Neural progenitor cell (in vitro differentiated cells): ENCODE data around the gene TRPM1. TPM values are rescaled to one million over a fixed set of nuclear protein-coding genes. Genes with fewer than 3 reads are reported as not detected.

Source experiments
- DNase-seq: peaks from one replicate; pipeline ENCODE4 v3.0.0-alpha.2; 2016; ENCODE audit warnings: low spot score
- H2AFZ ChIP-seq: fragments of 200-600 bp; sonication (generic); replicated peaks from 2 replicates; pipeline ENCODE4 v1.6.1; 2016; ENCODE audit warnings: antibody characterized with exemption
- H3F3A ChIP-seq: fragments of 200-600 bp; sonication (generic); 2 replicates; pipeline ENCODE4 v1.6.1; 2016; ENCODE audit warnings: antibody characterized with exemption, low read depth
- H3K27ac ChIP-seq: fragments of 200-600 bp; sonication (generic); 2 replicates; pipeline ENCODE4 v1.5.1; 2016; ENCODE audit warnings: mild to moderate bottlenecking
- H3K27me3 ChIP-seq: fragments of 200-600 bp; sonication (generic); 2 replicates; pipeline ENCODE4 v1.6.1; 2016; ENCODE audit warnings: mild to moderate bottlenecking, moderate library complexity
- H3K36me3 ChIP-seq: fragments of 200-600 bp; sonication (generic); 2 replicates; pipeline ENCODE4 v1.5.1; 2016
- H3K4me1 ChIP-seq: fragments of 200-600 bp; sonication (generic); 2 replicates; pipeline ENCODE4 v1.6.1; 2016; ENCODE audit warnings: mixed run types
- H3K4me2 ChIP-seq: fragments of 200-600 bp; sonication (generic); 2 replicates; pipeline ENCODE4 v1.6.1; 2016
- H3K4me3 ChIP-seq: fragments of 200-600 bp; sonication (generic); 2 replicates; pipeline ENCODE4 v1.5.1; 2016
- H3K79me2 ChIP-seq: fragments of 200-600 bp; sonication (generic); 2 replicates; pipeline ENCODE4 v1.6.1; 2016; ENCODE audit warnings: low read depth
- H3K9ac ChIP-seq: fragments of 200-600 bp; sonication (generic); 2 replicates; pipeline ENCODE4 v1.6.1; 2016
- H3K9me3 ChIP-seq: fragments of 200-600 bp; sonication (generic); 2 replicates; pipeline ENCODE4 v1.5.1; 2016; ENCODE audit warnings: low read depth
- H4K20me1 ChIP-seq: fragments of 200-600 bp; sonication (generic); 2 replicates; pipeline ENCODE4 v1.6.1; 2016; ENCODE audit warnings: low read depth
- H3K27ac Mint-ChIP-seq: 3 replicates; pipeline ENCODE4 v1.8.0; 2021; ENCODE audit warnings: mixed read lengths
- H3K27me3 Mint-ChIP-seq: 2 replicates; pipeline ENCODE4 v1.8.0; 2022; ENCODE audit warnings: low read depth, mild to moderate bottlenecking, inconsistent platforms, moderate library complexity, mixed read lengths; ENCODE audit not compliant: insufficient read depth
- H3K36me3 Mint-ChIP-seq: 3 replicates; pipeline ENCODE4 v1.8.0; 2021; ENCODE audit warnings: mixed read lengths
- H3K4me1 Mint-ChIP-seq: 3 replicates; pipeline ENCODE4 v1.8.0; 2021; ENCODE audit warnings: mixed read lengths
- H3K4me3 Mint-ChIP-seq: 3 replicates; pipeline ENCODE4 v1.8.0; 2021; ENCODE audit warnings: mild to moderate bottlenecking, moderate library complexity, mixed read lengths
- H3K9me3 Mint-ChIP-seq: 3 replicates; pipeline ENCODE4 v1.8.0; 2020; ENCODE audit warnings: mixed read lengths
- EZH2 ChIP-seq: fragments of 200-600 bp; sonication (generic); IDR thresholded peaks from 2 replicates; pipeline ENCODE4 v1.6.1; 2017; ENCODE audit warnings: antibody characterized with exemption, mild to moderate bottlenecking, moderate library complexity
- EZH2phosphoT487 ChIP-seq: fragments of 200-600 bp; sonication (generic); IDR thresholded peaks from 2 replicates; pipeline ENCODE4 v1.6.1; 2017; ENCODE audit warnings: antibody characterized with exemption
- total RNA-seq: library from RNA; depleted of rRNA; stranded (reverse); fragments of >200 nt; gene quantifications from 2 replicates; pipeline ENCODE4 v1.2.3, GENCODE V29; 2015; ENCODE audit warnings: low replicate concordance
- TF ChIP-seq, protein P1 (sequence below): fragments of 200-600 bp; sonication (generic); IDR thresholded peaks from 2 replicates; pipeline ENCODE4 v1.5.1; 2017; ENCODE audit warnings: antibody characterized with exemption, mild to moderate bottlenecking

TRPM1 gene
- total RNA-seq, 1 donor from 2014 or later, result not detected

DNA sequence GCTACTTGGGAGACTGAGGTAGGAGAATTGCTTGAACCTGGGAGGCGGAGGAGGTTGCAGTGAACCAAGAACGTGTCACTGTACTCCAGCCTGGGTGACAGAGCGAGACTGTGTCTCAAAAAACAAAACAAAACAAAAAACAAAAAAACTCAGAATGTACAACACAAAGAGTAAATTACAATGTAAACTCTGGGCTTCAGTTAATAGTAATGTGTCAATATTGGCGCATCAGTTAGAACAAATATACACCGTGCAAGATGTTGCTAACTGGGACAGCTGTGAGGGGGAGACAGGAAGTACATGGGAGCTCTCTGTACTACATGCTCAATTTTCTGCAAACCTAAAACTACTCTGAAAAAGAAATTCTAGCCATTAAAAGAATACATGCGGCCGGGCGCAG is 23.5 kb upstream of the TRPM1 start:
- no peaks in the 10 kb centered on the region for H3K4me1 ChIP-seq
- H3K27me3 ChIP-seq, result no peaks in the 10 kb centered on the region
- no peak overlapping the region for H3K9ac ChIP-seq
- no peaks in the 10 kb centered on the region for H3K79me2 ChIP-seq
- no peaks in the 10 kb centered on the region for H3F3A ChIP-seq
- Mint-ChIP-seq H3K36me3 (peaks cover 1% of the 10 kb centered on the region), H3K27me3 (peaks cover 6% of the 10 kb centered on the region), H3K4me1 (no peaks in the 10 kb centered on the region), H3K27ac (no peak overlapping the region), H3K4me3 (no peak overlapping the region), H3K9me3 (peaks cover 11% of the 10 kb centered on the region)
- H4K20me1 ChIP-seq, result no peaks in the 10 kb centered on the region
- no peak overlapping the region for H3K27ac ChIP-seq
- TF ChIP-seq EZH2phosphoT487 (no peak), EZH2 (no peak)
- H3K4me2 ChIP-seq, result no peak overlapping the region
- no peak overlapping the region for H2AFZ ChIP-seq
- H3K36me3 ChIP-seq, result no peaks in the 10 kb centered on the region
- no peaks in the 10 kb centered on the region for H3K9me3 ChIP-seq
- H3K4me3 ChIP-seq, result no peak overlapping the region
- no peak for DNase-seq

DNA sequence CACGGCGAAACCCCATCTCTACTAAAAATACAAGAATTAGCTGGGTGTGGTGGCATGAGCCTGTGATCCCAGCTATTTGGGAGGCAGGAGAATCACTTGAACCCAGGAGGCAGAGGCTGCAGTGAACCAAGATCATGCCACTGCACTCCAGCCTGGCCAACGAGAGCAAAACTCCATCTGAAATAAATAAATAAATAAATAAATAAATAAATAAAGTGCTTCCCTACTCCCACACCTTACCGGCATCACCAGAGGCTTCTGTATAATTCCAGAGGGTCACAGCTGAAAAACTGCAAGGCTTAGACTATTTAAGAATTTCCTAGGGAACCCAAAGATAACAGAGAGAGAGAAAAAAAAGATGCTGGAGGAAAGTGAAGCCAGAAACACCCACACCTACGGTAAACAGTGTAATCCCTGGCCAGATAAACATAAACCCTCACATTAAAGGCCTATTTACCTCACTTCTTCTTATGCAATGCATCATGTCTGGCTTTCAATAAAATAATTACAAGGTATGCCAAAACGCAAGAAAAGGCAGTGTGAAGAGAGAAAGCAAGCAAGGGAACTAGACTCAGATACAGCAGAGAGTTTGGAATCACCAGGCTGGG is 15.0 kb upstream of the TRPM1 start:
- Histone ChIP-seq H3K4me2 (no peak overlapping the region), H3K27ac (no peak overlapping the region), H3K9ac (no peak overlapping the region), H3K4me3 (no peak overlapping the region), H3K36me3 (no peaks in the 10 kb centered on the region), H3K27me3 (no peaks in the 10 kb centered on the region), H3K79me2 (no peaks in the 10 kb centered on the region), H3F3A (no peaks in the 10 kb centered on the region), H2AFZ (no peak overlapping the region), H3K9me3 (no peaks in the 10 kb centered on the region), H4K20me1 (no peaks in the 10 kb centered on the region), H3K4me1 (no peaks in the 10 kb centered on the region)
- Mint-ChIP-seq H3K27ac (peak overlapping the region; percentile 74), H3K4me3 (no peak overlapping the region), H3K9me3 (peaks cover 11% of the 10 kb centered on the region), H3K36me3 (peaks cover under 1% of the 10 kb centered on the region), H3K27me3 (peaks cover 4% of the 10 kb centered on the region), H3K4me1 (no peaks in the 10 kb centered on the region)
- no peak for DNase-seq
- TF ChIP-seq, protein P1, sequence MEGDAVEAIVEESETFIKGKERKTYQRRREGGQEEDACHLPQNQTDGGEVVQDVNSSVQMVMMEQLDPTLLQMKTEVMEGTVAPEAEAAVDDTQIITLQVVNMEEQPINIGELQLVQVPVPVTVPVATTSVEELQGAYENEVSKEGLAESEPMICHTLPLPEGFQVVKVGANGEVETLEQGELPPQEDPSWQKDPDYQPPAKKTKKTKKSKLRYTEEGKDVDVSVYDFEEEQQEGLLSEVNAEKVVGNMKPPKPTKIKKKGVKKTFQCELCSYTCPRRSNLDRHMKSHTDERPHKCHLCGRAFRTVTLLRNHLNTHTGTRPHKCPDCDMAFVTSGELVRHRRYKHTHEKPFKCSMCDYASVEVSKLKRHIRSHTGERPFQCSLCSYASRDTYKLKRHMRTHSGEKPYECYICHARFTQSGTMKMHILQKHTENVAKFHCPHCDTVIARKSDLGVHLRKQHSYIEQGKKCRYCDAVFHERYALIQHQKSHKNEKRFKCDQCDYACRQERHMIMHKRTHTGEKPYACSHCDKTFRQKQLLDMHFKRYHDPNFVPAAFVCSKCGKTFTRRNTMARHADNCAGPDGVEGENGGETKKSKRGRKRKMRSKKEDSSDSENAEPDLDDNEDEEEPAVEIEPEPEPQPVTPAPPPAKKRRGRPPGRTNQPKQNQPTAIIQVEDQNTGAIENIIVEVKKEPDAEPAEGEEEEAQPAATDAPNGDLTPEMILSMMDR, result no peak
- TF ChIP-seq EZH2phosphoT487 (no peak), EZH2 (no peak)

DNA sequence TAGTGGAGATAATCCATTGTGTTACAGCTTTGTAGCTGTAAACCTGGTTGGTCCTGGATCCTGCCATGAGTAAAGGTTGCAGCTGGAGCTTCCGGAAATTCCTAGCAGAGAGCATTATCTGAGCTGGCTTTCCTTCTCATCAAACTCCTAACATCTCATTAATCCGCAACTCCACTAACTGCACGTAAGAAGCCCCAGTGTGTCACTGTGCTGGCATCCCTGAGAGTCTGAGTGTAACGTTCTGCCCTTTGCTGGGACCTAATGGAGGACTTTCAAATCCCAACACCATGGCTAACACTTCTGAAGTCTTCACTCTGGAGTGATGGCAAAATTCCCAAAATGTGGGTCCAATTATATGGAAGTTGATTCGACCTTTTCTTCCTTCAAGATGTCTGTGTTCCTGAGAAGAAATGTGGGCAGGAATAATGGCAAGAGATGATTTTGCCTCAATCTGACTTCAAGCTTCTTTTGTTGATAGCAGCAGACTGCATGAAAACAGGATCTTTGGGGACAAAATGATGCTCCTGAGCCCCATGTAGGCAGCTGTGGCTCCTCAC is 9.6 kb upstream of the TRPM1 start:
- no peak overlapping the region for H3K4me3 Mint-ChIP-seq
- Histone ChIP-seq H4K20me1 (no peaks in the 10 kb centered on the region), H3K4me2 (no peak overlapping the region), H3K4me3 (no peak overlapping the region), H3K9ac (no peak overlapping the region), H2AFZ (no peak overlapping the region), H3K27me3 (no peaks in the 10 kb centered on the region), H3K9me3 (no peaks in the 10 kb centered on the region), H3K36me3 (no peaks in the 10 kb centered on the region), H3K27ac (no peak overlapping the region), H3K4me1 (no peaks in the 10 kb centered on the region), H3K79me2 (no peaks in the 10 kb centered on the region), H3F3A (no peaks in the 10 kb centered on the region)
- H3K27me3 Mint-ChIP-seq, result peaks cover 4% of the 10 kb centered on the region
- H3K36me3 Mint-ChIP-seq, result no peaks in the 10 kb centered on the region
- TF ChIP-seq EZH2 (no peak), EZH2phosphoT487 (no peak)
- TF ChIP-seq, protein P1, result no peak
- no peak for DNase-seq
- H3K4me1 Mint-ChIP-seq, result no peaks in the 10 kb centered on the region
- H3K27ac Mint-ChIP-seq, result no peak overlapping the region
- H3K9me3 Mint-ChIP-seq, result peaks cover 16% of the 10 kb centered on the region

DNA sequence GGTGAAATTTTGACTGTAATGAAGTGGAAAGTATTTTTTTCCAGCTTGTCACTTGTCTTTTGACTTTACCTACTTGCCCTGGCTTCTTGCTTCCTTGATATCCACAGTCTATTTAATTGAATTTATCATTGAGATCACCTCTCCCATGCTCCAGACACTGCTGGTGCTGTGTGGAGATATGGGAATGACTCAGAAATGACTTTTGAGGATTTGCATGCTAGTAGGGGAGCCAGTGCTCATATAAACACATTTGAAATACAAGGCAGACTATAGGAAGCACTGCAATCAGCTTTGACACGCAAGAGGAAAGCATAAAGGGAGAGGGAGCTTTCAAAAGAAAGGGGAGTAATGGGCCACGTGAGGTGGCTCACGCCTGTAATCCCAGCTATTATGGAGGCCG is 7.3 kb upstream of the TRPM1 start:
- Histone ChIP-seq H3K27ac (no peak overlapping the region), H3F3A (no peaks in the 10 kb centered on the region), H3K4me1 (no peaks in the 10 kb centered on the region), H3K4me2 (no peak overlapping the region), H2AFZ (no peak overlapping the region), H3K27me3 (no peaks in the 10 kb centered on the region), H3K4me3 (no peak overlapping the region), H3K9me3 (no peaks in the 10 kb centered on the region), H3K9ac (no peak overlapping the region), H3K36me3 (no peaks in the 10 kb centered on the region), H4K20me1 (no peaks in the 10 kb centered on the region), H3K79me2 (no peaks in the 10 kb centered on the region)
- no peak overlapping the region for H3K4me3 Mint-ChIP-seq
- peaks cover 7% of the 10 kb centered on the region for H3K9me3 Mint-ChIP-seq
- TF ChIP-seq EZH2phosphoT487 (no peak), EZH2 (no peak)
- TF ChIP-seq, protein P1, result no peak
- no peak for DNase-seq
- H3K4me1 Mint-ChIP-seq, result peaks cover under 1% of the 10 kb centered on the region
- peaks cover 2% of the 10 kb centered on the region for H3K27me3 Mint-ChIP-seq
- H3K36me3 Mint-ChIP-seq, result no peaks in the 10 kb centered on the region
- peak overlapping the region; percentile 47 for H3K27ac Mint-ChIP-seq
